Mesothelial cell of epicardium (in vitro differentiated cells): ENCODE measurements around the gene FIGNL2. TPM values are rescaled to one million over a fixed set of nuclear protein-coding genes. Genes with fewer than 3 reads are reported as not detected.
"Not testable (repeated sequence)": the region's sequence is repeated elsewhere in the genome, so short reads cannot be mapped to it uniquely, and the experiment has no call there.

Experiments
- DNase-seq, 2 experiments: peaks; one replicate each; pipeline ENCODE4 v3.0.0; 2021; ENCODE audit warnings: low spot score in 2 of 2; ENCODE audit not compliant: unreplicated experiment in 2 of 2
- H3K27ac Mint-ChIP-seq: 2 replicates; pipeline ENCODE4 v1.8.0; 2021; ENCODE audit warnings: mixed read lengths
- H3K27me3 Mint-ChIP-seq: 2 replicates; pipeline ENCODE4 v1.8.0; 2021; ENCODE audit warnings: low read depth, mixed read lengths
- H3K36me3 Mint-ChIP-seq: 2 replicates; pipeline ENCODE4 v1.8.0; 2021; ENCODE audit warnings: mixed read lengths
- H3K4me1 Mint-ChIP-seq: 2 replicates; pipeline ENCODE4 v1.8.0; 2021; ENCODE audit warnings: mixed read lengths
- H3K4me3 Mint-ChIP-seq: 2 replicates; pipeline ENCODE4 v1.8.0; 2021; ENCODE audit warnings: mild to moderate bottlenecking, moderate library complexity, mixed read lengths
- H3K9me3 Mint-ChIP-seq: 2 replicates; pipeline ENCODE4 v1.8.0; 2021; ENCODE audit warnings: mixed read lengths
- CTCF ChIP-seq: fragments of 200-600 bp; sonication (generic); IDR thresholded peaks from one replicate; pipeline ENCODE4 v1.5.0; 2021; ENCODE audit warnings: antibody characterized with exemption; ENCODE audit not compliant: unreplicated experiment
- total RNA-seq: library from RNA; stranded (reverse); gene quantifications from 3 replicates; pipeline ENCODE4 v1.2.1, GENCODE V29; 2021

Gene FIGNL2
- total RNA-seq, 1 donor from 2014 or later: 5.2 TPM

DNA sequence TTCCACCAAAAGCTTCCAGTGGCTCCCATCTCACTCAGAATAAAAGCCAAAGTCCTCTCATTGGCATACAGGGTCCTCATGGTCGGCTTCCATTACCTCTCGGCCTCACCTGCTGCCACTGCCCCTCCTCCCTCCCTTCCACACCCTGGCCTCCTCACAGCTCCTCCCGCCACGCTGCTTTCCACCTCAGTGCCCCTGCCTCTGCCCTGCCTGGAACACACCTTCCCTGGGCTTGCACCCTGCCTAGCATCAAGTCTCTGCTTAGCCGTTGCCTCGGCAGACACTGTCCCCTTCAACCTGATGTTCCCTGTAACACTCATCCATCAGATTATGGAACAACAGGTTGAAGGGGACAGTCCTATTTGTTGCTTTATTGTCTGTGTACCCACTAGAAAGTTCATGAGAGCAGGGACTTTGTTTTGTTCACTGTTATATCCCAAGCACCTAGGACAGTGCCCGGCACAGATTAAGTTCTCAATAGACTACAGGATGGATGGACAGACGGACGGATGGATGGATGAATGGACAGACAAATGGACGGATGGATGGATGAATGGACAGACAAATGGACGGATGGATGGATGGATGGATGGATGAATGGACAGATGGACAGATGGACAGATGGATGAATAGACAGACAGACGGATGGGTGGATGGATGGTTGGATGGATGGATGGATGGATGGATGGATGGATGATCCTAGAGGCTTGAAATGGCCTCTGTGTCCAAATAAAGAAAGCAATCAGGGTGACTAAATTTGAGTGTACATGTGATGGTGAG, 14.9 kb downstream of the FIGNL2 start:
- no peaks in the 10 kb centered on the region for H3K9me3 Mint-ChIP-seq
- no peak for TF ChIP-seq CTCF
- H3K36me3 Mint-ChIP-seq: no peaks in the 10 kb centered on the region
- no peak overlapping the region for H3K4me3 Mint-ChIP-seq
- no peak for DNase-seq
- H3K4me1 Mint-ChIP-seq: peaks cover 26% of the 10 kb centered on the region
- H3K27me3 Mint-ChIP-seq: peaks cover 2% of the 10 kb centered on the region
- H3K27ac Mint-ChIP-seq: no peak overlapping the region

- Mint-ChIP-seq H3K27ac (no peak overlapping the region), H3K9me3 (no peaks in the 10 kb centered on the region), H3K4me1 (peaks cover 29% of the 10 kb centered on the region), H3K4me3 (no peak overlapping the region), H3K36me3 (no peaks in the 10 kb centered on the region), H3K27me3 (peaks cover 2% of the 10 kb centered on the region)
- DNase-seq: no peak
- TF ChIP-seq CTCF: no peak
Measured at GRCh38 chr12:51832354-51833107, 16.0 kb downstream of the FIGNL2 start.

GRCh38 chr12:51831817-51832216, 16.7 kb downstream of the FIGNL2 start:
- not testable (repeated sequence) for H3K9me3 Mint-ChIP-seq, H3K36me3 Mint-ChIP-seq, H3K27ac Mint-ChIP-seq, H3K4me3 Mint-ChIP-seq, DNase-seq, H3K27me3 Mint-ChIP-seq
- peaks cover 22% of the 10 kb centered on the region for H3K4me1 Mint-ChIP-seq

DNA sequence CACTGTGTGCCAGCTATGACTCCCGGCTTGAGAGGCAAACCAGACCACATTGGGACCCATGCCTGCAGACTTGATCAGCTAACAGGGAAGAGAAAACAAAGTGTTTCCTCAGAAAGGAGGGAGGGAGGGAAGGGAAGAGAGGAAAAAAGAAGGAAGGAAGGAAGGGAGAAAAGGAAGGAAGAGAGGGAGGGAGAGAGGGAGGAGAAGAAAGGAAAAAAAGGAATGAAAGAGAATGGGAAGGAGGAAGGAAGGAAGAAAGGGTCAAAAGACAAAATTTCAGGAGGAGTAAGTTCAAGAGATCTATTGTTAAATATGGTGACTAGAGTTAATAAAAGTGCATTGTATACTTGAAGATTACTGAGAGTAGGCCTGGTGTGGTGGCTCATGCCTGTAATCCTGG, 18.9 kb downstream of the FIGNL2 start:
- Mint-ChIP-seq H3K36me3 (no peaks in the 10 kb centered on the region), H3K4me3 (no peak overlapping the region), H3K9me3 (no peaks in the 10 kb centered on the region), H3K27ac (no peak overlapping the region), H3K27me3 (peaks cover 2% of the 10 kb centered on the region), H3K4me1 (peaks cover 16% of the 10 kb centered on the region)
- no peak for DNase-seq
- no peak for TF ChIP-seq CTCF

GRCh38 chr12:51829011-51829481, 19.5 kb downstream of the FIGNL2 start:
- no peaks in the 10 kb centered on the region for H3K36me3 Mint-ChIP-seq
- no peaks in the 10 kb centered on the region for H3K9me3 Mint-ChIP-seq
- H3K4me3 Mint-ChIP-seq: no peak overlapping the region
- no peak for DNase-seq
- TF ChIP-seq CTCF: no peak
- peaks cover 16% of the 10 kb centered on the region for H3K4me1 Mint-ChIP-seq
- no peak overlapping the region for H3K27ac Mint-ChIP-seq
- peaks cover 2% of the 10 kb centered on the region for H3K27me3 Mint-ChIP-seq
